Kidney (tissue), 14 donors: ENCODE measurements around the gene ZNF652. TPM values are rescaled to one million over a fixed set of nuclear protein-coding genes. Genes with fewer than 3 reads are reported as not detected.
"Not testable (repeated sequence)": the region's sequence is repeated elsewhere in the genome, so short reads cannot be mapped to it uniquely, and the experiment has no call there.

Experiments used
- DNase-seq, 5 donors: peaks; one replicate each; pipeline ENCODE4 v3.0.0-alpha.2; 2013 to 2020
- FAIRE-seq: peaks from 2 replicates; lab custom pipeline; 2012; peaks lifted over from hg19 to GRCh38; lab: Jason Lieb, UNC
- H3K27ac ChIP-seq, 2 donors: one replicate each; pipeline ENCODE4 v1.7.0; 2013; ENCODE audit warnings: low read depth in 2 of 2, low read length in 2 of 2, inconsistent platforms in 1 of 2
- H3K27me3 ChIP-seq: one replicate; pipeline ENCODE4 v1.7.1; 2013; ENCODE audit warnings: low read length, inconsistent platforms; ENCODE audit not compliant: control insufficient read depth, insufficient read depth
- H3K36me3 ChIP-seq, 3 donors: one replicate each; pipeline versions ENCODE4 v1.7.0 to v1.7.1; 2013; ENCODE audit warnings: low read length in 3 of 3, control low read depth in 1 of 3, inconsistent platforms in 1 of 3; ENCODE audit not compliant: insufficient read depth in 3 of 3, control insufficient read depth in 2 of 3
- H3K4me1 ChIP-seq, 3 donors: one replicate each; pipeline versions ENCODE4 v1.7.0 to v1.7.1; 2013; ENCODE audit warnings: low read length in 3 of 3, inconsistent platforms in 1 of 3, low read depth in 1 of 3; ENCODE audit not compliant: control insufficient read depth in 2 of 3, insufficient read depth in 2 of 3
- H3K4me3 ChIP-seq, 3 donors: one replicate each; pipeline versions ENCODE4 v1.7.0 to v1.8.1; 2013; ENCODE audit warnings: low read length in 3 of 3, control low read depth in 1 of 3, inconsistent platforms in 1 of 3
- H3K9ac ChIP-seq, 3 donors: one replicate each; pipeline versions ENCODE4 v1.7.0 to v1.7.1; 2013; ENCODE audit warnings: low read length in 3 of 3, control low read depth in 1 of 3, inconsistent platforms in 1 of 3
- H3K9me3 ChIP-seq, 3 donors: one replicate each; pipeline versions ENCODE4 v1.7.0 to v1.7.1; 2013; ENCODE audit warnings: low read length in 3 of 3, control low read depth in 1 of 3, inconsistent platforms in 1 of 3; ENCODE audit not compliant: control insufficient read depth in 2 of 3, insufficient read depth in 1 of 3
- intact Hi-C: fragments of 100-400 bp; cut with DNase I; formaldehyde crosslinking; loops from one replicate; pipeline ENCODE4 v1.11.1; 2022
- polyA plus RNA-seq: library from polyadenylated mRNA; stranded (reverse); fragments of 350-450 nt; fragmentation: Illumina TruSeq; extraction: RNeasy Lipid Tissue Mini Kit (QIAGEN cat#74804); gene quantifications from one replicate; pipeline ENCODE4 v1.2.3, GENCODE V29; 2014; ENCODE audit warnings: low read depth, low replicate concordance; ENCODE audit not compliant: insufficient read depth
- total RNA-seq: library from RNA; stranded (reverse); fragmentation: NEBNext Ultra II Directional; extraction: Animal tissue kit (Norgen Biotek cat#: 25700); gene quantifications from one replicate; pipeline ENCODE4 v1.2.1, GENCODE V29; 2021
- TF ChIP-seq, protein P1 (sequence below): IDR thresholded peaks from 3 replicates; pipeline ENCODE4 v1.5.1; 2012; ENCODE audit warnings: mild to moderate bottlenecking, moderate library complexity, borderline replicate concordance; ENCODE audit not compliant: insufficient read depth; ENCODE audit errors: extremely low read depth
- donor health status: control.
- donor health status: control.
- donor health status: control.
- donor health status: control.
- donor health status: control.
- donor health status: DM: yes; HTN: yes; CAD: no.
- donor health status: Normal renal cell carcinoma (clear cell type).

Gene ZNF652
- total and polyA plus RNA-seq, 2 donors from 2014 or later, result 30.1 to 49.0 TPM

DNA sequence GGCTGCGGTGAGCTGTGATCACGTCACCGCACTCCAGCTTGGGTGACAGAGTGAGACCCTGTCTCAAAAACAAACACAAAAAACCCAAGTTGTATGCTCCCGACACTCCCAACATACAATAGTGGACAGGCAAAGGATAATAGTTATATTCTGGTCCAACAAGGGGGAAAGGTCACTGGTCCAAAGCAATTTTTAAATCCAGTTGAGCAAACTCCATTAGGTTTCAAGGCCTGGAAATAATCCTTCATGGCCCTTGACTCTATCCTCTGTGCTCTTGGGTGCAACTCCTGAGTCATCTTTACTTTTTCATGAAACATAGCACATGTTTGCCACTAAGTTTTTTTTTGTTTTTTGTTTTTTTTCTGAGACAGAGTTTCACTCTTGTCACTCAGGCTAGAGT lies 81.1 kb downstream of the ZNF652 start:
- DNase-seq, result no peak
- Histone ChIP-seq H3K36me3 (no peaks in the 10 kb centered on the region), H3K9me3 (no peaks in the 10 kb centered on the region), H3K27me3 (no peaks in the 10 kb centered on the region), H3K4me3 (no peak overlapping the region), H3K9ac (no peak overlapping the region), H3K27ac (no peak overlapping the region), H3K4me1 (no peaks in the 10 kb centered on the region)
- intact Hi-C loops, result no loop called here
- TF ChIP-seq, protein P1, sequence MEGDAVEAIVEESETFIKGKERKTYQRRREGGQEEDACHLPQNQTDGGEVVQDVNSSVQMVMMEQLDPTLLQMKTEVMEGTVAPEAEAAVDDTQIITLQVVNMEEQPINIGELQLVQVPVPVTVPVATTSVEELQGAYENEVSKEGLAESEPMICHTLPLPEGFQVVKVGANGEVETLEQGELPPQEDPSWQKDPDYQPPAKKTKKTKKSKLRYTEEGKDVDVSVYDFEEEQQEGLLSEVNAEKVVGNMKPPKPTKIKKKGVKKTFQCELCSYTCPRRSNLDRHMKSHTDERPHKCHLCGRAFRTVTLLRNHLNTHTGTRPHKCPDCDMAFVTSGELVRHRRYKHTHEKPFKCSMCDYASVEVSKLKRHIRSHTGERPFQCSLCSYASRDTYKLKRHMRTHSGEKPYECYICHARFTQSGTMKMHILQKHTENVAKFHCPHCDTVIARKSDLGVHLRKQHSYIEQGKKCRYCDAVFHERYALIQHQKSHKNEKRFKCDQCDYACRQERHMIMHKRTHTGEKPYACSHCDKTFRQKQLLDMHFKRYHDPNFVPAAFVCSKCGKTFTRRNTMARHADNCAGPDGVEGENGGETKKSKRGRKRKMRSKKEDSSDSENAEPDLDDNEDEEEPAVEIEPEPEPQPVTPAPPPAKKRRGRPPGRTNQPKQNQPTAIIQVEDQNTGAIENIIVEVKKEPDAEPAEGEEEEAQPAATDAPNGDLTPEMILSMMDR, result no peak
- no peak for FAIRE-seq

DNA sequence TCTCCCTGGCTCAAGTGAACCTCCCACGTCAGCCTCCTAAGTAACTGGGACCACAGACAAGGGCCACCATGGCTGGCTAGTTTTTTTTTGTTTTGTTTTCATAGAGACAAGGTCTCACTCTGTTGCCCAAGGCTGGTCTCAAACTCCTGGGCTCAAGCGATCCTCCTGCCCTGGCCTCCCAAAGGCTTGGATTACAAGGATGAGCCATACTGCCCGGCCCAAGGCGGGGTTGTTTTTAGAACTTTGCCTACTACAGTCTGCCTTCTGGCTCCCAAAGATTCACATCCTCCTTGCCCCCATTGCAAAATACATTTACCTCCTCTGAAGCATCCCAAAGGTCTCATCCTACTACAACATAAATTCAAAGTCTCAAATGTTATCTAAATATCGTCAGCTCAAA lies 82.0 kb downstream of the ZNF652 start:
- TF ChIP-seq, protein P1, result no peak
- H3K9me3 ChIP-seq, result no peaks in the 10 kb centered on the region
- FAIRE-seq, result no peak
- intact Hi-C loops, result no loop called here
- H3K4me3 ChIP-seq, result no peak overlapping the region
- peak in 1 of 5 donors; percentile 15 for DNase-seq
- no peaks in the 10 kb centered on the region for H3K4me1 ChIP-seq
- H3K36me3 ChIP-seq, result no peaks in the 10 kb centered on the region
- H3K9ac ChIP-seq, result no peak overlapping the region
- H3K27ac ChIP-seq, result no peak overlapping the region
- no peaks in the 10 kb centered on the region for H3K27me3 ChIP-seq

GRCh38 chr17:49279263-49280015 lies 82.6 kb downstream of the ZNF652 start:
- H3K4me1 ChIP-seq, FAIRE-seq, DNase-seq, H3K9ac ChIP-seq, H3K9me3 ChIP-seq, H3K36me3 ChIP-seq, H3K27ac ChIP-seq, H3K27me3 ChIP-seq, intact Hi-C loops, H3K4me3 ChIP-seq: not testable (repeated sequence)

DNA sequence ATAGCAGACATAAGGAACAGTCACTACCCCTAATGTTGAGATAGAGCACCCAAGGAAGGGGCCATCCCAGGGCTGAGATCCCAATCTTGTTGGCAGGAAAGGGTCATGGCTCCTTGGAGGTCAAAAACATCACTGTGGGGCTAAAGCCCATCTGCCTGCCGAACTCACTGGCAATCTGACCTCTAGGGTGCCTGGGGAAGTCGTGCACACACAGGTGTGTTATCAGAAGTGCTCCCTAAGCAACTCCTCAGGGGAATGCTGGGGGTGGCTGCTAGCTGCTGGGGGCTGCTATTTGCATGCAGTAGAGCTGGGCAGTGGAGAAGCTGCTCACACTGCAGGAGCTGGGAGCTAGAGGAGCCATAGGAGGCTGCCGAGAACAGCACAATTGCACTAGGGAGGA lies 84.0 kb downstream of the ZNF652 start:
- Histone ChIP-seq H3K4me3 (no peak overlapping the region), H3K9me3 (no peaks in the 10 kb centered on the region), H3K4me1 (no peaks in the 10 kb centered on the region), H3K27me3 (no peaks in the 10 kb centered on the region), H3K9ac (no peak overlapping the region), H3K27ac (no peak overlapping the region), H3K36me3 (no peaks in the 10 kb centered on the region)
- no peak for FAIRE-seq
- DNase-seq, result peak in 2 of 5 donors; percentile 13 to 15
- TF ChIP-seq, protein P1, result no peak
- intact Hi-C loops, result no loop called here
